Posterior cingulate gyrus (tissue), 11 donors: ENCODE measurements around the gene ARID4A.
A peak's percentile ranks its signal among the peaks of the same experiment; 100 is the strongest.
"Not testable (repeated sequence)": the region's sequence is repeated elsewhere in the genome, so short reads cannot be mapped to it uniquely, and the experiment has no call there.

Experiments
- DNase-seq, 10 donors: peaks; one replicate each; pipeline versions ENCODE4 v3.0.0 to v3.0.0-alpha.2; 2020 to 2021; ENCODE audit warnings: mixed read lengths in 3 of 10
- intact Hi-C: fragments of 100-400 bp; cut with DNase I; formaldehyde crosslinking; loops from one replicate; pipeline ENCODE4 v1.15.1; 2023

ARID4A gene

GRCh38 chr14:58292187-58292586 lies 6.2 kb upstream of the ARID4A start:
- DNase-seq: no peak
- intact Hi-C loops: no loop called here

- intact Hi-C loops: no loop called here
- DNase-seq: no peak
These were observed 4.2 kb upstream of the ARID4A start for GRCh38 chr14:58294201-58294600.

- intact Hi-C loops: loop anchor here (1.0 kb wide), 1 partner anchor 52 kb away; the partner anchor contains the start of gene PSMA3
- no peak for DNase-seq
These were observed 1.6 kb upstream of the ARID4A start for GRCh38 chr14:58296726-58297125.

- intact Hi-C loops: loop anchor here (1.0 kb wide), 1 partner anchor 53 kb away; the partner anchor contains the start of gene PSMA3
- no peak for DNase-seq
These were observed 968 bp upstream of the ARID4A start for GRCh38 chr14:58297412-58297761.

- DNase-seq: peak; percentile 96 to 100 (median 98)
- intact Hi-C loops: loop anchor here (1.0 to 2.0 kb wide), 4 partner anchors 33 to 129 kb away; partner anchors contain the start of genes ACTR10, KIAA0586, PSMA3 and TIMM9
These were observed 436 bp upstream of the ARID4A start for GRCh38 chr14:58297762-58298476.

- intact Hi-C loops: loop anchor here (2.0 kb wide), 3 partner anchors 31 to 127 kb away; partner anchors contain the start of genes ACTR10, KIAA0586 and TIMM9
These were observed 1.3 kb downstream of the ARID4A start for GRCh38 chr14:58299401-58300330.

GRCh38 chr14:58301416-58301815 lies 3.1 kb downstream of the ARID4A start:
- intact Hi-C loops: no loop called here
- DNase-seq: no peak

More at GRCh38 chr14:58299401-58300330, 1.3 kb downstream of the ARID4A start:
- DNase-seq: peak in 6 of 10 donors; percentile 11 to 81 (median 30)

- no peak for DNase-seq
- intact Hi-C loops: no loop called here
These were observed 7.4 kb downstream of the ARID4A start for GRCh38 chr14:58305730-58306129.

GRCh38 chr14:58307597-58308316 lies 9.4 kb downstream of the ARID4A start:
- intact Hi-C loops: no loop called here
- DNase-seq: no peak

GRCh38 chr14:58309086-58309485 lies 10.7 kb downstream of the ARID4A start:
- no peak for DNase-seq
- intact Hi-C loops: no loop called here

- no peak for DNase-seq
- intact Hi-C loops: no loop called here
These were observed 15.3 kb downstream of the ARID4A start for GRCh38 chr14:58313699-58314098.

- intact Hi-C loops: no loop called here
- DNase-seq: no peak
These were observed 17.3 kb downstream of the ARID4A start for GRCh38 chr14:58315606-58316005.

GRCh38 chr14:58327019-58327418 lies 28.7 kb downstream of the ARID4A start:
- DNase-seq: no peak
- intact Hi-C loops: no loop called here

- peak in 9 of 10 donors; percentile 34 to 91 (median 74) for DNase-seq
- intact Hi-C loops: loop anchor here (2.0 kb wide), 1 partner anchor 32 kb away; the partner anchor contains the start of gene ARID4A
These were observed 32.8 kb downstream of the ARID4A start for GRCh38 chr14:58331111-58331510.

- DNase-seq: no peak
- intact Hi-C loops: no loop called here
These were observed 34.2 kb downstream of the ARID4A start for GRCh38 chr14:58332561-58332960.

- intact Hi-C loops, DNase-seq: not testable (repeated sequence)
These were observed 41.3 kb downstream of the ARID4A start for GRCh38 chr14:58339666-58340065.

- intact Hi-C loops: no loop called here
- DNase-seq: no peak
These were observed 42.9 kb downstream of the ARID4A start for GRCh38 chr14:58341152-58341748.

- intact Hi-C loops, DNase-seq: not testable (repeated sequence)
These were observed 45.2 kb downstream of the ARID4A start for GRCh38 chr14:58343535-58343934.

- DNase-seq: no peak
- intact Hi-C loops: no loop called here
These were observed 55.4 kb downstream of the ARID4A start for GRCh38 chr14:58353516-58354299.
